Measurements from ENCODE around the gene SH3TC2. TPM values are rescaled to one million over a fixed set of nuclear protein-coding genes. Genes with fewer than 3 reads are reported as not detected.

Gene SH3TC2
- total and polyA plus RNA-seq, 2 donors (not counting 1 experiment from before 2014, with no cell fraction given): not detected

DNA sequence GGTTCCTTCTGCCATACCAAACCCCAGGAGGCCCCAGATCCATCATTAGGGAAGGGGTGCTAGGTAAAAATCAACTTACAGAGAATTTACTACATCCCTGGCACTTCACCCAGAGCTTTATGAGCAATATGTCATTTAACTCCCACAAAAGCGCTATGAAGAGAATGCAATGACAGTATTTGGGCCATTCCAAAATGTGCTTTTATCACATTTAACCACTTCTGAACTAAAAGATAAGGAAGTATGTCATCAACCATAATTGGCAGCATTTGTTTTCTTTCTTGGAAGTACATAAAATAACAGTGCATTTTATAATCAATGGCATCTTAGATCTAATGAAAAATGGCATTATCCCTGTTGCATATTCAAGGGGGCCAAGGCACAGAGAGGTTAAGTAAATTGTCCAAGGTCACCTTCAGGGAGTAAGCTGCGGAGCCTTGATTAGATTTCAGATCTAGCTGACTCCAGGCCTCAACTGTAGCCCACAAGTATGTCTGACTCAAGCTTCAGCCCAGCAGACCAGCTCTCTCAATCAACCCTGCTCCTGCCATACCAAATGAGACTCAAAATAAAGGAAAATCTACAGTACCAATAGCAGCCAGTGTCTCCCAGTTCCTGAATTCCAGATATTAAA, 16.5 kb downstream of the SH3TC2 start:
- H3K79me2 ChIP-seq (ENCODE audit: control insufficient read depth, insufficient read depth, low read length): no peaks in the 10 kb centered on the region
- H3K4me3 ChIP-seq (ENCODE audit: control extremely low read depth in 1 of 5, extremely low read depth in 1 of 5, insufficient read depth in 1 of 5, low read depth in 2 of 5, low read length in 4 of 5): no peak overlapping the region
- no peak overlapping the region for H2AFZ ChIP-seq (ENCODE audit: insufficient read depth, low read depth, low read length, poor library complexity, severe bottlenecking)
- H3K9ac ChIP-seq (ENCODE audit: low read length): no peak overlapping the region
- H3K4me1 ChIP-seq (ENCODE audit: control insufficient read depth in 2 of 2, insufficient read depth in 2 of 2, low read length in 2 of 2): no peaks in the 10 kb centered on the region
- Mint-ChIP-seq H3K9me3 (ENCODE audit: insufficient read depth) (no peaks in the 10 kb centered on the region), H3K27me3 (peaks cover 7% of the 10 kb centered on the region), H3K4me3 (no peak overlapping the region), H3K27ac (no peak overlapping the region), H3K4me1 (no peaks in the 10 kb centered on the region)
- H4K20me1 ChIP-seq (ENCODE audit: control insufficient read depth, insufficient read depth, low read length, poor library complexity, severe bottlenecking): no peaks in the 10 kb centered on the region
- H3K9me3 ChIP-seq (ENCODE audit: control extremely low read depth in 1 of 3, control insufficient read depth in 2 of 3, insufficient read depth in 1 of 3, low read length in 2 of 3): no peaks in the 10 kb centered on the region
- intact Hi-C loops (cut with micrococcal nuclease): no loop called here
- H3K27ac ChIP-seq (ENCODE audit: low read length in 2 of 2): no peak overlapping the region
- ChIA-PET CTCF (interaction anchor here (1.5 to 2.8 kb wide), 2 partner anchors 11 to 315 kb away, joined by 4 to 15 read pairs; no protein-coding TSS in a partner anchor), POLR2A (no interaction called here)
- H3K36me3 ChIP-seq (replicated peaks in 1 of 2; ENCODE audit: control extremely low read depth in 1 of 2, control insufficient read depth in 1 of 2, extremely low read depth in 1 of 2, insufficient read depth in 2 of 2, low read length in 1 of 2): no peaks in the 10 kb centered on the region
- no peak for DNase-seq
- H3K27me3 ChIP-seq (replicated peaks in 1 of 4; ENCODE audit: control extremely low read depth in 1 of 4, control insufficient read depth in 3 of 4, insufficient read depth in 4 of 4, low read length in 3 of 4): no peaks in the 10 kb centered on the region
- TF ChIP-seq, protein P1, sequence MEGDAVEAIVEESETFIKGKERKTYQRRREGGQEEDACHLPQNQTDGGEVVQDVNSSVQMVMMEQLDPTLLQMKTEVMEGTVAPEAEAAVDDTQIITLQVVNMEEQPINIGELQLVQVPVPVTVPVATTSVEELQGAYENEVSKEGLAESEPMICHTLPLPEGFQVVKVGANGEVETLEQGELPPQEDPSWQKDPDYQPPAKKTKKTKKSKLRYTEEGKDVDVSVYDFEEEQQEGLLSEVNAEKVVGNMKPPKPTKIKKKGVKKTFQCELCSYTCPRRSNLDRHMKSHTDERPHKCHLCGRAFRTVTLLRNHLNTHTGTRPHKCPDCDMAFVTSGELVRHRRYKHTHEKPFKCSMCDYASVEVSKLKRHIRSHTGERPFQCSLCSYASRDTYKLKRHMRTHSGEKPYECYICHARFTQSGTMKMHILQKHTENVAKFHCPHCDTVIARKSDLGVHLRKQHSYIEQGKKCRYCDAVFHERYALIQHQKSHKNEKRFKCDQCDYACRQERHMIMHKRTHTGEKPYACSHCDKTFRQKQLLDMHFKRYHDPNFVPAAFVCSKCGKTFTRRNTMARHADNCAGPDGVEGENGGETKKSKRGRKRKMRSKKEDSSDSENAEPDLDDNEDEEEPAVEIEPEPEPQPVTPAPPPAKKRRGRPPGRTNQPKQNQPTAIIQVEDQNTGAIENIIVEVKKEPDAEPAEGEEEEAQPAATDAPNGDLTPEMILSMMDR (IDR thresholded peaks at IDR 0.05): no peak
- TF ChIP-seq EZH2 (IDR thresholded peaks at IDR 0.05; ENCODE audit: borderline replicate concordance, insufficient read depth, low read depth, low read length, poor library complexity, severe bottlenecking): no peak
- ATAC-seq (ENCODE audit: low read depth): no peak
- no peak overlapping the region for H3K4me2 ChIP-seq (replicated peaks; ENCODE audit: low read depth, low read length, poor library complexity, severe bottlenecking)
- 17% methylated on average over 1 of the region's 2 CpGs for WGBS (ENCODE audit: insufficient coverage)

GRCh38 chr5:149045089-149045460, 17.8 kb downstream of the SH3TC2 start:
- POLR2A ChIA-PET: no interaction called here
- TF ChIP-seq, protein P1 (IDR thresholded peaks at IDR 0.05): no peak
- TF ChIP-seq EZH2 (IDR thresholded peaks at IDR 0.05; ENCODE audit: borderline replicate concordance, insufficient read depth, low read depth, low read length, poor library complexity, severe bottlenecking): no peak
- CTCF ChIA-PET: interaction anchor here (1.5 to 2.8 kb wide), 2 partner anchors 10 to 314 kb away, joined by 4 to 15 read pairs; no protein-coding TSS in a partner anchor
- DNase-seq (no peak), ATAC-seq (ENCODE audit: low read depth) (no peak)
- Histone ChIP-seq H3K36me3 (replicated peaks in 1 of 2; ENCODE audit: control extremely low read depth in 1 of 2, control insufficient read depth in 1 of 2, extremely low read depth in 1 of 2, insufficient read depth in 2 of 2, low read length in 1 of 2) (no peaks in the 10 kb centered on the region), H3K4me3 (ENCODE audit: control extremely low read depth in 1 of 5, extremely low read depth in 1 of 5, insufficient read depth in 1 of 5, low read depth in 2 of 5, low read length in 4 of 5) (no peak overlapping the region), H3K4me2 (replicated peaks; ENCODE audit: low read depth, low read length, poor library complexity, severe bottlenecking) (no peak overlapping the region), H3K9ac (ENCODE audit: low read length) (no peak overlapping the region), H4K20me1 (ENCODE audit: control insufficient read depth, insufficient read depth, low read length, poor library complexity, severe bottlenecking) (no peaks in the 10 kb centered on the region), H2AFZ (ENCODE audit: insufficient read depth, low read depth, low read length, poor library complexity, severe bottlenecking) (no peak overlapping the region), H3K9me3 (ENCODE audit: control extremely low read depth in 1 of 3, control insufficient read depth in 2 of 3, insufficient read depth in 1 of 3, low read length in 2 of 3) (no peaks in the 10 kb centered on the region), H3K4me1 (ENCODE audit: control insufficient read depth in 2 of 2, insufficient read depth in 2 of 2, low read length in 2 of 2) (no peaks in the 10 kb centered on the region), H3K79me2 (ENCODE audit: control insufficient read depth, insufficient read depth, low read length) (no peaks in the 10 kb centered on the region), H3K27ac (ENCODE audit: low read length in 2 of 2) (no peak overlapping the region), H3K27me3 (replicated peaks in 1 of 4; ENCODE audit: control extremely low read depth in 1 of 4, control insufficient read depth in 3 of 4, insufficient read depth in 4 of 4, low read length in 3 of 4) (no peaks in the 10 kb centered on the region)
- H3K9me3 Mint-ChIP-seq (ENCODE audit: insufficient read depth): no peaks in the 10 kb centered on the region
- H3K4me1 Mint-ChIP-seq: no peaks in the 10 kb centered on the region
- no peak overlapping the region for H3K4me3 Mint-ChIP-seq
- peaks cover 7% of the 10 kb centered on the region for H3K27me3 Mint-ChIP-seq
- intact Hi-C loops (cut with micrococcal nuclease): no loop called here
- no peak overlapping the region for H3K27ac Mint-ChIP-seq

Data from B cell (primary cell).